Activated CD8-positive, alpha-beta T cell treated with anti-CD3 and anti-CD28 coated beads for 36 hours (primary cell): ENCODE results near the gene SMAD9. TPM values are rescaled to one million over a fixed set of nuclear protein-coding genes. Genes with fewer than 3 reads are reported as not detected.

Experiments used
- ATAC-seq: fragments of 200-7000 bp; cut with Tn5 transposase; one replicate; pipeline ENCODE4 v1.10.0; 2021; ENCODE audit warnings: mild to moderate bottlenecking, moderate library complexity
- CTCF ChIA-PET: fragments of 350-600 bp; sonication (Branson Sonifier 250); formaldehyde crosslinking; loops from one replicate; lab custom pipeline; 2021; ENCODE audit warnings: antibody characterized with exemption; lab: Charles Lee
- POLR2A ChIA-PET: fragments of 350-600 bp; sonication (Branson Sonifier 250); formaldehyde crosslinking; loops from one replicate; lab custom pipeline; 2021; ENCODE audit warnings: antibody characterized with exemption; lab: Charles Lee
- DNase-seq: peaks from one replicate; pipeline ENCODE4 v3.0.0-alpha.2; 2020
- H3K27ac Mint-ChIP-seq: one replicate; pipeline ENCODE4 v1.8.0; 2021; ENCODE audit warnings: mild to moderate bottlenecking, mixed read lengths
- H3K27me3 Mint-ChIP-seq: one replicate; pipeline ENCODE4 v1.8.0; 2021; ENCODE audit warnings: mixed read lengths
- H3K36me3 Mint-ChIP-seq: one replicate; pipeline ENCODE4 v1.8.0; 2021; ENCODE audit warnings: low read depth, mixed read lengths
- H3K4me1 Mint-ChIP-seq: one replicate; pipeline ENCODE4 v1.8.0; 2021; ENCODE audit warnings: low read depth, mixed read lengths
- H3K4me3 Mint-ChIP-seq: one replicate; pipeline ENCODE4 v1.8.0; 2021; ENCODE audit warnings: mild to moderate bottlenecking, moderate library complexity, mixed read lengths
- H3K9me3 Mint-ChIP-seq: one replicate; pipeline ENCODE4 v1.8.0; 2021; ENCODE audit warnings: mixed read lengths
- CTCF ChIP-seq: fragments of 200-600 bp; IDR thresholded peaks from one replicate; pipeline ENCODE4 v1.8.0; 2022; ENCODE audit warnings: antibody characterized with exemption, mild to moderate bottlenecking
- intact Hi-C: fragments of 100-400 bp; cut with micrococcal nuclease; formaldehyde crosslinking; loops from one replicate; pipeline ENCODE4 v1.10.0; 2022
- total RNA-seq, 2 experiments: library from RNA; stranded (reverse); gene quantifications; one replicate each; pipeline ENCODE4 v1.2.3, GENCODE V29; 2021

The SMAD9 gene
- total RNA-seq, 2 experiments from 2014 or later, result 0.11 TPM

GRCh38 chr13:36862002-36862685 is 57.9 kb downstream of the SMAD9 start:
- no peak for DNase-seq
- peaks cover 4% of the 10 kb centered on the region for H3K4me1 Mint-ChIP-seq
- ChIA-PET POLR2A (no interaction called here), CTCF (no interaction called here)
- no peak overlapping the region for H3K27ac Mint-ChIP-seq
- TF ChIP-seq CTCF, result no peak
- no peak overlapping the region for H3K4me3 Mint-ChIP-seq
- ATAC-seq, result no peak
- H3K36me3 Mint-ChIP-seq, result no peaks in the 10 kb centered on the region
- H3K27me3 Mint-ChIP-seq, result peaks cover 29% of the 10 kb centered on the region
- intact Hi-C loops, result no loop called here
- H3K9me3 Mint-ChIP-seq, result no peaks in the 10 kb centered on the region

GRCh38 chr13:36859259-36859658 is 60.8 kb downstream of the SMAD9 start:
- Mint-ChIP-seq H3K9me3 (no peaks in the 10 kb centered on the region), H3K36me3 (no peaks in the 10 kb centered on the region), H3K4me1 (peaks cover 5% of the 10 kb centered on the region), H3K27ac (no peak overlapping the region), H3K4me3 (no peak overlapping the region), H3K27me3 (peaks cover 29% of the 10 kb centered on the region)
- no peak for ATAC-seq
- intact Hi-C loops, result loop anchor here (10.0 kb wide), 1 partner anchor 126 kb away; no protein-coding TSS in a partner anchor
- POLR2A ChIA-PET, result no interaction called here
- CTCF ChIA-PET, result interaction anchor here (0.7 to 1.6 kb wide), 7 partner anchors 8 to 210 kb away, joined by 3 to 6 read pairs (median 5); partner anchors contain the start of gene EXOSC8
- DNase-seq, result no peak
- no peak for TF ChIP-seq CTCF

GRCh38 chr13:36858290-36858689 is 61.7 kb downstream of the SMAD9 start:
- Mint-ChIP-seq H3K27me3 (peaks cover 25% of the 10 kb centered on the region), H3K9me3 (no peaks in the 10 kb centered on the region), H3K36me3 (no peaks in the 10 kb centered on the region), H3K4me3 (no peak overlapping the region), H3K4me1 (peaks cover 5% of the 10 kb centered on the region), H3K27ac (no peak overlapping the region)
- intact Hi-C loops, result loop anchor here (10.0 kb wide), 1 partner anchor 127 kb away; no protein-coding TSS in a partner anchor
- ATAC-seq (peak; percentile 53), DNase-seq (no peak)
- ChIA-PET CTCF (interaction anchor here (0.7 to 1.6 kb wide), 13 partner anchors 8 to 211 kb away, joined by 3 to 6 read pairs (median 4); partner anchors contain the start of gene EXOSC8), POLR2A (no interaction called here)
- TF ChIP-seq CTCF, result peak; percentile 61

- Mint-ChIP-seq H3K27ac (no peak overlapping the region), H3K36me3 (no peaks in the 10 kb centered on the region), H3K27me3 (peaks cover 24% of the 10 kb centered on the region), H3K4me1 (peaks cover 5% of the 10 kb centered on the region), H3K4me3 (no peak overlapping the region), H3K9me3 (no peaks in the 10 kb centered on the region)
- intact Hi-C loops, result loop anchor here (10.0 kb wide), 1 partner anchor 128 kb away; no protein-coding TSS in a partner anchor
- POLR2A ChIA-PET, result no interaction called here
- ATAC-seq (peak; percentile 56), DNase-seq (no peak)
- TF ChIP-seq CTCF, result no peak
- CTCF ChIA-PET, result interaction anchor here (0.9 to 1.4 kb wide), 5 partner anchors 9 to 126 kb away, joined by 3 to 5 read pairs (median 4); no protein-coding TSS in a partner anchor
Observed at GRCh38 chr13:36857253-36857652, 62.8 kb downstream of the SMAD9 start.
